ENCODE results near the gene OLFM1.

The OLFM1 gene

GRCh38 chr9:135087899-135088347 lies 455 bp downstream of the OLFM1 start:
- DNase-seq (ENCODE audit: insufficient read length, low spot score) (no peak), FAIRE-seq (no peak)

GRCh38 chr9:135088348-135088978 lies 995 bp downstream of the OLFM1 start:
- DNase-seq (ENCODE audit: insufficient read length, low spot score), result no peak
- no peak for FAIRE-seq

- DNase-seq (ENCODE audit: insufficient read length, low spot score) (no peak), FAIRE-seq (no peak)
These were observed 1.7 kb downstream of the OLFM1 start for GRCh38 chr9:135088979-135089847.

GRCh38 chr9:135090081-135090480 lies 2.6 kb downstream of the OLFM1 start:
- DNase-seq (ENCODE audit: insufficient read length, low spot score), result no peak
- FAIRE-seq, result no peak

- FAIRE-seq (no peak), DNase-seq (ENCODE audit: insufficient read length, low spot score) (no peak)
These were observed 3.1 kb downstream of the OLFM1 start for GRCh38 chr9:135090547-135090946.

- no peak for FAIRE-seq
- no peak for DNase-seq (ENCODE audit: insufficient read length, low spot score)
These were observed 4.1 kb downstream of the OLFM1 start for GRCh38 chr9:135091545-135091944.

GRCh38 chr9:135093111-135093510 lies 5.6 kb downstream of the OLFM1 start:
- FAIRE-seq (no peak), DNase-seq (ENCODE audit: insufficient read length, low spot score) (no peak)

GRCh38 chr9:135093911-135094584 lies 6.6 kb downstream of the OLFM1 start:
- DNase-seq (ENCODE audit: insufficient read length, low spot score) (no peak), FAIRE-seq (no peak)

GRCh38 chr9:135095470-135096407 lies 8.3 kb downstream of the OLFM1 start:
- no peak for FAIRE-seq

GRCh38 chr9:135096408-135096895 lies 9.0 kb downstream of the OLFM1 start:
- DNase-seq (ENCODE audit: insufficient read length, low spot score), result no peak
- FAIRE-seq, result no peak

More at GRCh38 chr9:135095470-135096407, 8.3 kb downstream of the OLFM1 start:
- no peak for DNase-seq (ENCODE audit: insufficient read length, low spot score)

- DNase-seq (ENCODE audit: insufficient read length, low spot score), result no peak
- no peak for FAIRE-seq
These were observed 11.1 kb downstream of the OLFM1 start for GRCh38 chr9:135098400-135099105.

GRCh38 chr9:135099574-135099973 lies 12.1 kb downstream of the OLFM1 start:
- DNase-seq (ENCODE audit: insufficient read length, low spot score), result no peak
- FAIRE-seq, result no peak

GRCh38 chr9:135100241-135100681 lies 12.8 kb downstream of the OLFM1 start:
- no peak for FAIRE-seq

GRCh38 chr9:135100725-135101410 lies 13.4 kb downstream of the OLFM1 start:
- no peak for DNase-seq (ENCODE audit: insufficient read length, low spot score)
- FAIRE-seq, result no peak

More at GRCh38 chr9:135100241-135100681, 12.8 kb downstream of the OLFM1 start:
- DNase-seq (ENCODE audit: insufficient read length, low spot score), result no peak

GRCh38 chr9:135101486-135101885 lies 14.0 kb downstream of the OLFM1 start:
- DNase-seq (ENCODE audit: insufficient read length, low spot score), result no peak

GRCh38 chr9:135101926-135102325 lies 14.5 kb downstream of the OLFM1 start:
- FAIRE-seq (no peak), DNase-seq (ENCODE audit: insufficient read length, low spot score) (no peak)

More at GRCh38 chr9:135101486-135101885, 14.0 kb downstream of the OLFM1 start:
- FAIRE-seq, result no peak

- DNase-seq (ENCODE audit: insufficient read length, low spot score) (no peak), FAIRE-seq (no peak)
These were observed 14.9 kb downstream of the OLFM1 start for GRCh38 chr9:135102331-135102730.

GRCh38 chr9:135103001-135103446 lies 15.6 kb downstream of the OLFM1 start:
- no peak for DNase-seq (ENCODE audit: insufficient read length, low spot score)
- FAIRE-seq, result no peak

Measured in GM19239 (cell line).